ENCODE results near the gene ATN1.

The ATN1 gene

DNA sequence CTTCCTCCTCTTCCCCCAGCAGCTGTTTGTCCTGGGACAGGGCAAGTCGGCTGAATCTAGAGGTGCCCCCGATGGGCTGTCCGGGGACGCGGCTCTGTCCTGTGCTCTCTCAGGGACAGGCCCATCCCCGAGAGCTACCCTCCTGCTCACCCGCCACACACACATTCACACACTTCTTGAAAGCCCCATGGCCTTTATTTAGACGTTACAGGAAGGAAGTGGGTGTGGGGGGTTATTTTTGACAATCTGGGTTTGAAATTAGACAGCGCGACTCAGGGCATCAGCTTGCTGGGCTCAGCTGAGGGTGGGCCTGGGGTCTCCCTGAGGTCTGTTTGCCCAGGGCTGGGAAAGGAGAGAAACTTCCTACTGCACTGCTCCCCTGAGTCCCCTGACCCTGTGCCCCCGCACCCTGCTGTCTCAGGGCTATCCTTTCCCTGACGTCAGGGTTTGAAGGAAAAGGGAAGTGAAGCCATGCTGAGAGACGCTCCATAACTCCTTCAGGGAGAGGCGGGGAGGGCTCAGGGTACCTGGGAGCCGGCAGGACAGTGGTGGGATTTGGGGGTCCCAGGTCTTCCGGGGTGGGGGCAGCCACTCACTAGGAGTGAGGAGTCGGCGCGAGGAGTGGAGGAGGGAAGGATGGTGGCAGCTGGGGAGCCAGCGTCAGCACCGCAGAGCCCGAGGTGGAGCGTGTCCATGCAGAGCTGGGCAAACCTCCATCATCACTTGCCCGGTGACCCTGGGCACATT lies 31.5 kb downstream of the ATN1 start:
- DNase-seq (ENCODE audit: low read depth) = no peak

DNA sequence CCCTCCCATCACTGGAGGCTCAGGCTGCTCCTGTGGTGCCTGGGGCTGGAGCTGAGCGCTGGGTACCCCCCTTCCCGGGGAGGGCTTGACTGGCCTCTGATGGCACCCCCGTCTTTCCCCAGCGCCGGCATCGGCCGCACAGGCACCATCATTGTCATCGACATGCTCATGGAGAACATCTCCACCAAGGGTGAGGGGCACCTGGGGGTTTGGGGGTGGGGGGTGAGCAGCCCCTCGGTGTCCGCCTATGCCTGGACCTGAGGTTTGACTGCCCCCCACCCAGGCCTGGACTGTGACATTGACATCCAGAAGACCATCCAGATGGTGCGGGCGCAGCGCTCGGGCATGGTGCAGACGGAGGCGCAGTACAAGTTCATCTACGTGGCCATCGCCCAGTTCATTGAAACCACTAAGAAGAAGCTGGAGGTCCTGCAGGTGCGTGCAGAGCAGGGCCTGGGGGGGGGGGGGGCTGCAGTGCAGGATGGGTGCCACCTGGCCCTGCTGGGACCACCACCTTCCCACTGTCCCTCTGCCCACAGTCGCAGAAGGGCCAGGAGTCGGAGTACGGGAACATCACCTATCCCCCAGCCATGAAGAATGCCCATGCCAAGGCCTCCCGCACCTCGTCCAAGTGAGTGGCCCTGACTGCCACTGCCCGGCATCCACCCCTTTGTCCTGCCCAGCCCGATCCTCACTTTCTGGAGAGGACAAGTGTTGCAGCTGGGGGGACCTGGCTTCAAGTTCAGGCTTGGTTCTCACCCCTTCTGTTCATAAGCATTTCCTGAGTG lies 32.2 kb downstream of the ATN1 start:
- no peak for DNase-seq (ENCODE audit: low read depth)

DNA sequence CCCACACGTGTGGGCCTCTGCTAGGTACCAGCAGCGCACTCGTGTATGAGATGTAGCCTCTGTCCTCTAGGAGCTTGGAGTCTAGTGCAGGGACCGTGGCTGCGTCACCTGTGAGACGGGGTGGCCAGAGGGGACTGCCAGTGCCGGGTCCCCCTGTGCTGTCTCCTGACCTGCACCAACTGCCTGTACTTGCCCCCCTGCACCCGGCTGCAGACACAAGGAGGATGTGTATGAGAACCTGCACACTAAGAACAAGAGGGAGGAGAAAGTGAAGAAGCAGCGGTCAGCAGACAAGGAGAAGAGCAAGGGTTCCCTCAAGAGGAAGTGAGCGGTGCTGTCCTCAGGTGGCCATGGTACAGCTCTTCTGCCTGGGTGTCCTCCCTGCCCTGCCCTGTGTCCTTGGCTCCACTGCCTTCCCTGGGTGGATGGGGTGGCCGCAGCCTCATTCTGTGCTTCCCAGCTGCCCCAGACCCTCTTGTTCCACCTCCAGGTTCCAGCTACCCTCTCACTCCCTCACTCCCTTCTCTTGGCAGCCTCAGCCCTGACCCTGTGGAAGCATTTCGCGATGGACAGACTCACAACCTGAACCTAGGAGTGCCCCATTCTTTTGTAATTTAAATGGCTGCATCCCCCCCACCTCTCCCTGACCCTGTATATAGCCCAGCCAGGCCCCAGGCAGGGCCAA lies 33.0 kb downstream of the ATN1 start:
- no peak for DNase-seq (ENCODE audit: low read depth)

DNA sequence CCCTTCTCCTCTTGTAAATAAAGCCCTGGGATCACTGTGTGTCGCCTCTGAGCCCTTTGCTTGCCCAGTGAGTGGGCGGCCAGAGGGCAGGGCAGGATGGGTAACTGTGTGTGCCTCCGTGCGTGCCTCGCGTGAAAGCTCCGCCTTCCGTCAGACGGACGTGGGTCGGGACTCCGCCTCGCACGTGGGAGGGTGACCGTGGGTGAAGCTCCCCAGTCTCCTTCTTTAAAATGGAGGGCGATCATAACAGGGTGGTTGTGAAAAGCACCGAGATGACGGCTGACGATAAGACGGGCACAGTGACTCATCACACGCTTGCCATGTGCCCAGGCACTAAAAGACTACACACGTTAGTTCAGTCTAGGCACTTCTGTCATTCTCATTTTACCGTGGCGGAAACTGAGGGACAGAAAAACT lies 33.5 kb downstream of the ATN1 start:
- DNase-seq (ENCODE audit: low read depth) = peak; percentile 87

DNA sequence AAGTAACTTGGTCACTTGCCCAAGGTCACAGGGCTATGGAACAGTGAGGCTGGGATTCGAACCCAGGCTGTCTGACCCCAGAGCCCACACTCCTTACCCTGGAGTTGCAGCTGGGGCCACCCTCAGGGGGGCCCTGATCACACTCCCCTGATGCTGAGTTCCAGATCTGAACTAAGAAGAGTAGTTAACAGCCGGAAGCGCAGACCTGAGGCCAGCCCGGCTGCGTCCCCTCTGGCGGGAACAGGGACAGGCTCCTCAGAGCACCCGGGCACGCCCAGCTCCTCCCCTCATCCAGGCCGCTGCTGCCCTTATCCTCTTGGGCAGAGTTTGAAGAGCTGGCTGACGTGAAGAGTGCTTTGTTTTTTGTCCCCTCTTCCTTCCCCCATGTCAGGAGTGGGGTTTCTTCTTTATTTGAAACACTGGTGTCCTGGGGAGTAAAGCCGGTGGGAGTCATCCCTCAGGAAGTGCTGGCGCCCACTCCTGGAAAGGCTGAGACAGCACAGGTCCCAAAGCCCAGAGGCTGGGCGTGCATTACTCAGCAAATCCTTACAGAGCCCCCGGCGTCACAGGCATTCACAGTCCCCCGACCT lies 34.0 kb downstream of the ATN1 start:
- no peak for DNase-seq (ENCODE audit: low read depth)

DNA sequence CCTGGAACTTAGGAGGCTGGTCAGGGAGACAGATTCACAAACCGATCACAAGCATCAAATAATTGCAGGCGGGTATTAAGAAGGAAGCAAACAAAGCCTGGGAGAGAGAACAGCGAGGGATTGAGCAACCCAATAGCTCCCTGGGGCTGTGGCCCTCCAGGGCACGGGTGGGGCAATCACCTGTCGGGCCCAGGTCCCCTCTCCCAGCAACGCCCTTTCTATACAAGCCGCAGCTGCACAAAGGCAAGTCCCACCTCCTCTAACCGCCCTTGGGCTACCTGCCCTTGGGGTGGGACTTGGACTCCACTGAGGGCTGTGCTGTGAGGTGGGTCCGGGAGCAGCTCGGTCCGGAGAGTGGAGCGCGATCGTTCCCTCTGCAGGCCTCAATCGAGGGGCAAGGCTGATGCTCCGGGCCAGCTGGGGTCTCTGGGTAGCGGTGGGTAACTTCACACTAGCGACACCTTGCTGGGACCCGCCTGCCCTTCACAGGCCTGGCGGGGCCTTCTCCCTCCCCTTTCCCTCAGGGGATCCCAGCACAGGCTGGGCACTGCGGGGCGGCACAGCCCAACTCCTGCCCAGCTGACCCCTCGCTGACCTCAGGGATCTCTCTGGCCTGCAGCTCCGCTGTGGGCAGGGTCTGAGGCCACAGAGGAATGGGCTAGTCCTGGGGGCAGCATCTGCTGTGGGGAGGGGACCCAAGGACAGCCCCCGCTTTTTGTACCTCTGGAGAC lies 34.7 kb downstream of the ATN1 start:
- DNase-seq (ENCODE audit: low read depth) = no peak

DNA sequence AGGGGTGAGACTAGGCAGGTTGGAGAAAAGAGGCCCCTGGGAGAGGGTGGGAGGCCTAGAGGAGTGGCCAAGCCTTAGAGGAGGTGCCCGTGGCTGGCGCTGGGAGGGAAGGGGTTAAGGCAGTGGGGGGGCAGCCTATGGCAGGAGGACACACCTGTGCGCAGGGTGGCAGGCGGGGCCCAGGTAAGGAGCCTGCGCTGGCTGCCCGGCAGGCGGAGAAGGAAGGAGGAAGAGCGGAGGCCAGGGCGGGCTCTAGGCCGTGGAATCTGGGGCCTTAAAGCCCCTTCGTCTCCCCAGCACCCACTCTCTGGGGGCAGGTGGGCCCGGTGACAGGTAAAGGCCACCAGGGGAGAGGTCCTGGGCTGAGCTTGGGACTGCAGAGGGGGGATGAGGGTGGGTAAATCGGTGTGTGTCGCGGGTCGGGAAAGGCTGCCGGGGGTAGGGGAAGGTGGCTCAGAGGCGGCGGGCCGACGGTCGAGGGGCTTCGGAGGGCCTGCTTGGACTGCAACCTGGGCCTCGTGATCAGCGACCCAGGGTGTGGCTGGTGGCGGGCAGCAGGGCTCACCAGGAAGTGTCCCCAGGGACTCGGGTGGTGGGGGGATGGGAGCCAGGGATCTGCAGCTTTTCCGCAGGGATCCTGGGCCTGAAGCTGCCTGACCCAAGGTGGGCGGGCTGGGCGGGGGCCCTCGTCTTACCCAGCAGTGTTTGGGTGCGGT lies 35.4 kb downstream of the ATN1 start:
- no peak for DNase-seq (ENCODE audit: low read depth)

DNA sequence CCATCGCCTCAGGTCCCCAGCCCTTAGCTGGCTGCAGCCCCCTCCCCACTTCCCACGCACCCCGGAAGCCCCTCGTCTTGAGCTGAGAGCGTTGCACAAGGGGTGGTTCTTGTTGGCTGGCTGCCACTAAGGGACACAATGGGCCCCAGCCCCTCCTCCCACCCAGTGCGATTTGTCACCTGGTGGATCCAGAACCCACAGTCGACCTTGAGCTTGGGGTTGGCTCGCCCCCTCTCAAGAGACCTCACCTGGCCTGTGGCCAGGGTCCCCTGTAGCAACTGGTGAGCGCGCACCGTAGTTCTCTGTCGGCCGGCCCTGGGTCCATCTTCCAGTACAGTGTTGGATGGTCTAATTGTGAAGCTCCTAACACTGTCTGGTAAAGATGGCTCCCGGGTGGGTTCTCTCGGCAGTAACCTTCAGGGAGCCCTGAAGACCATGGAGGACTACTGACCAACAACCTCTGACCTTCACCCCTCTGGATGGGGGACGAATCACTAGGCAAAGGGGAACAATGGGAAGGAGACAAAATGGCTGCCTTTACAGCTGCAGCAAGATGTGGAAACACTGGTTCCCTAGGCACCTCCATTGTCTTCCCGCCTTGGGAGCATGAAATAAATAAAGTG lies 36.1 kb downstream of the ATN1 start:
- DNase-seq (ENCODE audit: low read depth) = no peak

DNA sequence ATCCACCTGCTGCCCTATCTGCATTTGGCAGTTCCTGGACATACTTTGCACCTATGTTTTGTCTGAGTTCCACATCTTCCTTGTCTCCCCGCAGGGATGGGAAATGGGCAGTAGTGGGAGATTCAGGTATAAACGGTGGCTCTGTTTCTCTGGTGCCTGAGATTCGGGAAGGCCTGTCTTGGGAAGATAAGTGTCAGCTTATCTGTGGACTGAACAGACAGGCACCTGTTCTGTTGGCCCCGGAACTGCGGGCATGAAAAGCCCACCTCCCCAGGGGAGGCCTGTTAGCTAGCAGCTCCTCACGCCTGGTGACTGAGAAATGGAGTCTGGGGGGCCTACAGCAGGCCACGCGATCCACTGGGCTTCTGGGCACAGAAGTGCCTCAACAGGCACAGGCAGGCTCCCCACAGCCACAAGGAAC lies 36.9 kb downstream of the ATN1 start:
- DNase-seq (ENCODE audit: low read depth) = no peak

DNA sequence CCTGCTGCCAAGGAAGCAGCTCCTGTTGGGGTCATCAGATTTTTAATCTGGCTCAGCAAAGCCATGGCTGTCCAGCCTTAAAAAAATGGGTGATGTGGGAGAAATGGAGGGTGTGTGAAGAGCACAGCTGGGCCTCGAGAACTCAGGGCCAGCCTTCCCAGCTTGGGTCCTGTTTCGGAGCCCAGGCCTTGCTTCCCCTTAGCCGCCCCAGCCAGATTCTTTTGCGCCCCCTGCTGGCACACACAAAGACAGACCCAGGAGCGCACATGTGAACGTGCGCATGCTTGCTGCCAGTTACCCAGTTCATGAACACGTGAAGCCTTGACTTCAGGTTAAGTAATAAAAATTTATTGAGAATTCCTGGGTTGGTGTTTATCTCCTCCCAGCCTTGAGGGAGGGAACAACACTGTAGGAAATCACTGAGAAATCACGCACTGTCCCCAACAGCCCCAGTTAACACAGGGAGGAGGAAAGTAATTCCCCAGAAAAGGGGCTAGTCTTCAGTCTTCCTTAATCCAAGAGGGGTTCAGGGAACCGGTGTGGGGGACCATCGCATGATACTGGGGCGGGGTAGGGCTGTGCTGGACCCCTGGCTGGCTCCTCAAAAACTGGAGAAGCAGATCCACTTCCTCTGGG lies 37.4 kb downstream of the ATN1 start:
- peak; percentile 85 for DNase-seq (ENCODE audit: low read depth)

DNA sequence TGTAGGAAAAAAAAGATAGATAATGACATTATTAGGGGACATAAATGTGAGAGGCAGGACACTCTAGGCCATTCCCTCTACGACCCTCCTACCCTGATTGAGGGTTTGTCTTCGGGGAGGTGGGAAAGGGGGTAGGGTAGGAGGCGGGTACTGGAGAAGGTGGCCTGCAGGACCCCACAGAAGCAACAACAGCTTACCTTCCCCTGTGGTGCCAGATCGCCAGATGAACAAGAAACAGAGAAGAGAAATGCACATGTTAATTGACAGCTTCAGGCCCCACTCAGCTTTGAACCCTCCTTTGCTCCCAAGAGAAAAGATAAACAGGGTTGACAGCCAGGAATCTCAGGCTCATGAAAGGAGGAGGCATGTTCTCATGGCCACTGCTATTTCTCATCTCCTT lies 38.0 kb downstream of the ATN1 start:
- no peak for DNase-seq (ENCODE audit: low read depth)

DNA sequence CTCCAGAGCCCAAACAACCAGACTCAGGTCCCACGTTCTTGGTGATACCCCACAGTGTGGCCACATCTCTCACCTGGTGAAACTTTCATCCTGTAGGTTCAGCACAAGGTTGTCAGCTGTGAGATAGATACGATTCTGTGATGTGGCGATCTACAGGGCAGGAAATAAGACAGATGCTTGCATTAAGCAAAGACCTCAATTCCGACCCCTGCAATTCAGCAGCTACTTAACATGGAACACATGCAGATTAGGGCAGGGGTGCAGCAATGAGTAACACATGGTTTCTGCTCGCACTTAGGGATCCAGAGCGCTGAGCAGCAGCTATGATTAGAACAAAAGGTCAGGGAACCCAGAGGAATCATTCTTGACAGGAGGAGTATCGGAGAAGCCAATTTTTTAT lies 38.6 kb downstream of the ATN1 start:
- no peak for DNase-seq (ENCODE audit: low read depth)

DNA sequence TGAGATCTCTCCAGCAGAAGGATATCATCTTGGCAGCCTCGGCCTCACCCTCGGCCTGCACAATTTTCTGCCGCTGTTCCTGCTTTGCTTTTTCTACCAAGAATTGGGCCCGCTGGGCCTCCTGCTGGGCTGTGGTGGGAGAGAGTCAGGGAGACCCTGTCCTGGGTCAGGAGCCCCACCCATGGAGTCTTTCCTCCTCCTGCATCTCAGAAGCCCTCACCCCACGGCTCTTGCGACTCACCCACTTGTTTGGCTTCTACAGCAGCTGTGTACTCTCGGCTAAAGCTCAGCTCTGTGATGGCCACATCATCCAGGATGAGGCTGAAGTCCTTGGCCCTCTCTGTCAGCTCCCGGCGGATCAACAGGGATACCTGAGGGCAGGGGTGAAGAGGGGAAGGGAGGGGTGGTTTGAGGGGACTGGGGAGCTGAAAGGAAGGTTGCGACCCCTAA lies 39.9 kb downstream of the ATN1 start:
- DNase-seq (ENCODE audit: low read depth) = no peak

DNA sequence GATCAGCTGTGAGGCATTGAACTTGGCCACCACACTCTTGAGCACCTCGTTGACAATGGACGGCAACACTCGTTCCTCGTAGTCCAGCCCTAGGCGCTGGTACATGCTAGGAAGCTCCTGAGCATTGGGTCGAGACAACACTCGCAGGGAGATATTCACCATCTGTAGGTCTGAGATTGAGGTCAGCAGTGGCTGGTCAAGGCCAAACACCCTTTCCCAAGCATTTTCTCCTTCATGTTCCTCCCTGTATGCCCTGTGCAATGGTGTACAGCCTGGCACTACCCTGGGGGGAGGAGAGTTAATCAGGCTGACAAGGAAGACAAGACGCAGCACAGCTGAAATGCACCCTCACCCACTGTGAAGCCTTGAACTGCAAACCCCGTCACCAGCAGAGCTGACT lies 40.7 kb downstream of the ATN1 start:
- DNase-seq (ENCODE audit: low read depth) = no peak

DNA sequence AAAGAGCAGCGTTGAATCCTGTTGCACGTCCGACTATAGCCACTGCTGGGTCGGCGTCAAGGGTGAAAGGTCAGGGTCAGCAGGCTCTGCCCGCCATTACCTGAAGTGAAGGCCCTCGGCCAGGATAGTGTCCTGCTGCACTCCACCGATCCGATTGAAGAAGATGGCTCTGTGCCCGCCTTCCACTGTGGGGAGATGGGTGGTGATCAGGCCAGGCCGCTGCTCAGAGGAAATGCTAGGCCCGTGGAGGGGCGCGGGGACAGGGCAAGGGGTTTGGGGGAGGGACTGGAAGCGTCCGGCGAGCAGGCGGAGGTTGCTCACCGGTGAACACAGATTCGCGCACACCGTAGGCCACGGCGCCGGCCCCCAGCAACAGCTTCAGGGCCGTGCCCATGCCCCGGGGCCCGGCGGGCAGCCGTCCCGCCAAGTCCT lies 42.4 kb downstream of the ATN1 start:
- DNase-seq (ENCODE audit: low read depth) = no peak

DNA sequence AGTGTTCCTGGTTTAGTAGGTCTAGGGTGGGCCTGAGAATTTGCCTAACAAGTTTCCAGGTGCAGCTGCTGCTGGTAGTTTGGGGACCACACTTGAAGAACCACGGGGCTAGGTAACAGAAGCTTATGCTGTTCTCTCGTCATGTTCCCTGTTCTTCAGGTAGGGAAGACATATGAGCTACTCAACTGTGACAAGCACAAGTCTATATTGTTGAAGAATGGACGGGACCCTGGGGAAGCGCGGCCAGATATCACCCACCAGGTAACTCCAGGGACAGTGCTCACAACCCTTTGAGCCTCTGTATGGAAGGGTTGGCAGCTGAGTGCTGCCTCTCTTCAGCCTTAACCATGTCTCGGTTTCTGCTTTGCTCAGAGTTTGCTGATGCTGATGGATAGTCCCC lies 46.4 kb downstream of the ATN1 start:
- no peak for DNase-seq (ENCODE audit: low read depth)

DNA sequence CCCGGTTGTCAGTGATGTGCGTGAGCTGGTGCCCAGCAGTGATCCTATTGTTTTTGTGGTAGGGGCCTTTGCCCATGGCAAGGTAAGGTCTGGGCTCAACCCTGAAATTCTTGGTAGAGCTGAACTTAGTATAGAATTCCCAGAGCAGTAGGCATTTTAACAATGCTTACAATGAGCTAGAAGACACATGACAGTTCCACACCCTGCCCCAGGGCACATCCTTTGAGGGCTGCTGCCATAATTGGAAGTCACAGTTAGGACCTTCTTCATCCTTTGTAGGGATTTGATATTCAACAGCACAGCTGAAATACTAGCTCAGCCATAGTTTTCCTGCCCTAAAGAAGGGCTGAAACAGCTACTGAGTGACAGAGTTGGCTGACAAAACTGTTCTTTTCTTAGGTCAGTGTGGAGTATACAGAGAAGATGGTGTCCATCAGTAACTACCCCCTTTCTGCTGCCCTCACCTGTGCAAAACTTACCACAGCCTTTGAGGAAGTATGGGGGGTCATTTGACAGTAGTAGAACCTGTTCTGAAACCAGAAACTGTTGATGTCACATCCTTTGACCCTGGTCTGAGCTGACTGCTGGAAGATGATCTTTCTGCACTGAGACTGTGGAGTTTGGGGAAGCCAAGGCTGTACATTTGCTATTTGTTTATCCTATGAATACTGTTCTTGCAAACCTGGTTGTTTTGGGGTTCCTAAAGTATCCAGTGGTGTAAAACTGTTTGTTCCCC lies 47.7 kb downstream of the ATN1 start:
- DNase-seq (ENCODE audit: low read depth) = no peak

DNA sequence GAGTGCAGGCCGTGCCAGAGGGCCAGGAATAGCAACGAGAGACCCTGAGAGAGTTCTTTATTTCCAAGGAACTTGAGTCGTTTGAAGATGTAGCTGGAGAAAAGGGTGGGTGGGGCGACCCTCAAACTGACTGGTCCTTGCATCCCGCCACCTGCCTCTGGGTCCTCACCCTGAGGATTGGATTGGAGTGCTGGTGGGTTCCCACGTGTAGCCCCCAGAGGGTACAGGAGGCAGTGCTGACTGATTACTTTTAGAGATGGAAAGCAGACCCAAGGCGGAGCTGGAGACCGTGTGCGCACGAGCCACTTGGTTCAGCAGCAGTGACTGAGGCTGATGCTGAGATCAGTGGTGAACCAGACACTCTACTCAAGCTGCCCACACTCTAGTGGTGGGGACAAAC lies 49.9 kb downstream of the ATN1 start:
- no peak for DNase-seq (ENCODE audit: low read depth)

DNA sequence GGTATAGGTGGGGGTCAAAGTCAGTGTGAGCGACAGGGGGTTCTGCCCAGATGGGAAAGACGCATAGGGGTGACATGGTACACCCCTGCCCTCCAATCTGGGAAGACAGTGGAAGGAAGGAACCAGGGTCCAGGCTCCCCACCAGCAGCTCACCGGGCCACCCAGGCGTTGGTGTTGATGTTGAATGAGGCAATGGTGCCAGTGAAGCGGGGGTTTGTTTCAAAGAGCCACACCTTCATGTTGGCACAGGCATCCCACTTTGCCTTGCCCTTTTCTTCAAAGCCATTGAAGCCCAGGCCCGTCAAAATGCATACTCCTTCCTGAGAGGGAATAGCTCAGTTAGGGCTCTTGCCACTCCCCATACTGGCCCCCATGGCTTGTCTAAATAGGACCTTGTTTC lies 50.4 kb downstream of the ATN1 start:
- DNase-seq (ENCODE audit: low read depth) = no peak

DNA sequence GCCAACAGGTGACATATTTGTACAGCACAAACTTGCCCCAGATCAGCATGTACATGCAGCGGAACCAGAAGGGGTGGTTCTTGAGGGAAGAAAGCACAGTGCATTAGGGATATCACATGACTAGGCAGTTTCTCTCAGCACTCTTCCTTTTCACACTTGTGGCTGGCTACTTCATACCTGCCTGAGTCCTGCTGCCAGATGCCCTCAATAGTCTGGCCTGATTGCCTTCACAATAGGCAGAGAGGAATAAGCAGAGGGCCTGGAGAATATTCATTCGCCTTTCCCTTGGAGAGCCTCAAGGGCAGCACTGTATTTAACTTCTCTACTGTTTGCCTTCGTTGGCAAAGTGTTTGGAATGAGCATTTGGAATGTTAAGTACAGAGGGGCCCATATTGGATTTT lies 50.9 kb downstream of the ATN1 start:
- DNase-seq (ENCODE audit: low read depth) = no peak

Measured in stimulated activated CD8-positive, alpha-beta memory T cell treated with anti-CD3 and anti-CD28 coated beads, Interleukin-12 subunit alpha, Interleukin-12 subunit beta, amount 100 ng/mL, for 1 hour (primary cell).